ENCODE data around the gene BMERB1.
"Not testable (repeated sequence)": the region's sequence is repeated elsewhere in the genome, so short reads cannot be mapped to it uniquely, and the experiment has no call there.

Gene BMERB1

DNA sequence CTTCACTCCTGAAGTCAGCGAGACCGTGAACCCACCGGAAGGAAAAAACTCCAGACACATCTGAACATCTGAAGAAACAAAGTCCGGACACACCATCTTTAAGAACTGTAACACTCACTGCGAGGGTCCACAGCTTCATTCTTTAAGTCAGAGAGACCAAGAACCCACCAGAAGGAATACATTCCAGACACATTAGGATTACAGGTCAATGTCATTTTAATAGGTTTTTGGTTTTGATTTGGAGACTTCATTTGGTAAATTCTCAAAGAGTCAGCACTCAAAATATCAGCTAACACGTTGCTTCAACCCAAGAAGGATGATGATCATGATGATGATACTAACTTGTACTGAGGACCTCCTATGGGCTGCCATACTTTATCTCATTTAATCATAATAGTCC lies 7.6 kb upstream of the BMERB1 start:
- DNase-seq = no peak

DNA sequence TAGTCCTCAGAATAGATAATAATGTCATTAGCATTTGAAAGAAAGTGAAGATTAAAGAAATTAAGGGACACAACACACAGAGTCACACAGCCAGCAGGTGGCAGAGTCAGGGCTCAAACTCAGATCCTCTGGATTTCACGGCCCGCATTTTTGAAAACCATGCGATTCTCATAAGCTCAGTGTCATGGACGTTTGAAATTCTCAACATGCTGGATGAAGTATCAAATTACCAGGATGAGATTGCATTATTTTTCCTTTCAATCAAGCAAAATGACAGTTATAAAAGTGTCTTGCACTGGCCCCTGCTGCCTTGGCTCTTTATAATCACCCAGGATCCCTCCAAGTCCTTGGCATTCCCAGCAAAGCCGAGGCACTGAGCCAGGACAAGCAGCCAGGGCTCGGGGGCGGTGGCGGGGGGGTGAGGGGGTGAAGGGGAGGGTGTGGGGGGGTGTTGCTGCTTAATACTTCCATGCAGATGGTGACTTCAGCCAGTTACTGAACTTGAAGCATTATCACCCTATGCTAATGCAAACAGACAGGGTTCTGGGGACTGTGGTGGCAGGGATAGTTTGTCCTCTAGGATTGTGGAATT lies 6.6 kb upstream of the BMERB1 start:
- DNase-seq = peak; percentile 84

DNA sequence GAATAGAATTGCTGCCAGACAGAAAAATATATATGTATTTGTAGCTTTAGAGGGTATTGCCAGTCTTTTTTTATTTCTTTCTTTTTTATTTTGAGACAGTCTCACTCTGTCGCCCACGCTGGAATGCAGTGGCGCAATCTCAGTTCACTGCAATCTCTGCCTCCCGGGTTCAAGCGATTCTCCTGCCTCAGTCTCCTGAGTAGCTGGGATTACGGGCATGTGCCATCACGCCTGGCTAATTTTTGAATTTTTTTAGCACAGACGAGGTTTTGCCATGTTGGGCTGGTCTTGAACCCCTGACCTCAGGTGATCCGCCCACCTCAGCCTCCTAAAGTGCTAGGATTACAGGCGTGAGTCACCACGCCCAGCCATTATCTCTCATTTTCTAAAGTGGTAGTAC lies 3.5 kb upstream of the BMERB1 start:
- DNase-seq = not testable (repeated sequence)

DNA sequence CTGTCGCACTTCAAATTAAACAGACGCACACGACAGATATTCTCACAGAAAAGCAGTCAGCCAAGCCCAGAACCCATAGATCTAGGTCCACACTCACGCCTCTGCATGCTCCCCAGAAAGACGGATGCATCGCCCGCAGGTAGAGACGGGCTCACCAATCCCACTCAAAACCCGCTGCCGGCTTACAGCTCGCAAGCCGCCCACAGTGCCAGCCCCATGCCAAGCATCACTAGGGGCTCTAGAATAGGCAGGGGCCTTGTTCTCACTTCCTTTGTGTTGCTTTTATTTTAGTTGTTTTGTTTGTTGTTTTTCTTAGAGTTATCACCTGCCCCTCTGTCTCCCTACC lies 336 bp upstream of the BMERB1 start:
- no peak for DNase-seq

DNA sequence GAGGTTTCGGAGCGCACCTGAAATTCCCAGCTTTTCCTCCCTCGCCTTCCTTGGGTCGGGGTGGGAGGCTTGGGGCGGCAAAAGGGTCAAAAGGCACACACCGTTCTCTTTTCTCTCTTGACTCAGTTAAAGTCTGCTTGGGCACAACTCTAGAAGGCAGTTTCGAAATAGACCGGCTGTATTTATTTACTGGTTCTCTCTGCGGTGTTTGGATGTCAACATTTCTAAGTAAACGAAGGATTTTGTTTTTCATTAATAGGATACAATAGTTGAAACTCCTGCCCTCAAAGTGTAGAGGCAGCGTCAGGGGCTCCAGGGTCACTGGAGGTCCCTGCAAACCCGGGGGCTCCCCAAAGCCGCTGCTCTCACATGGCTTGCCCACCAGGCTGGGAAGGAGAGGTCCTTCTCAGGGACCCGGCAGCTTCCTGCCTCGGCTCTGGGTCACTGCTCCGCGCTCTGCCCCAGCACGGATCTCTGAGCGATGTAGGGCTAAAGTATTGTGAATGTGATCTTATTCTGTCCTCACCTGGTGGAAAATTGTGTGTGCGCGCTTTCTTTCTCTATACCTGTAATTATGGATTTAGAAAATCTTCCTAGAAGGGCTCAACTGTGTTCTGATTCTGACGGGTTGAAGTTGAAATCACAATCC lies 952 bp downstream of the BMERB1 start:
- DNase-seq = peak; percentile 50

DNA sequence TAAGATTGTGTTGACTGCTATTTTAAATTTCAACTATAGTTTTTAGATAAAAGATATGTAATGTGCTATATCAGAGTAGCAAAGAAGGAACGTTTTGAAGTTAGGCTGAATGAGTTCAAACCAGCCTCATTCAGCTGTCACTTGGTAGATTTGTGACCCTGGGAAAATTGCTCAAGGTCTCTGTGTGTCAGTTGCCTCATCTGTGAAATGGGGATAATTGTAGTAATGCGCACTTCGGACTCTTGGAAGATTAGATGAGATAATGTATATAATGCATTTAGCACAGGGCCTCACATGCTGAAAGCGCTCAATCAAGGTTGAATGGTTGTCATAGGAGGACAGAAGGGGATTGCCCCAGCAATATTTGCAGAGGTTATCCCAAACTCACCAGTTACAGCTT lies 4.7 kb downstream of the BMERB1 start:
- DNase-seq = no peak

DNA sequence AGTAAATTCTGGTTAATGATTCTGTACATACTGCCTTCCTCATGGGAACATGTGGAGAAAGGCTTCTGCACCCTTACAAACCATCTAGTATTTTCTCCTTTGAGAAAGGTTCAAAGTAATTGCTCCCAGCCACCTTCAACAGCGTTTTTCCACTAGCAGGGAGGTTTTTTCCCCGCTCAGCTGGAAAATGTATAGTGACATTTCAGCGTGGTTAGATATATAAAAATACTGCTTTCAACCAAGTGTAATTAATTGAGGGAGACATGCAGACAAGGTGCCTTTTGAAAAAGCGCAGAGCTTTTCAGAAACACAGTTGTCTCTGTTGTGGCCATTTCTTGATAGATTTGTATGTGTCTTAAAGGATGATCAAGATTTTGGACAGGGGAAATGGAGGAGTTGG lies 5.1 kb downstream of the BMERB1 start:
- peak; percentile 94 for DNase-seq

DNA sequence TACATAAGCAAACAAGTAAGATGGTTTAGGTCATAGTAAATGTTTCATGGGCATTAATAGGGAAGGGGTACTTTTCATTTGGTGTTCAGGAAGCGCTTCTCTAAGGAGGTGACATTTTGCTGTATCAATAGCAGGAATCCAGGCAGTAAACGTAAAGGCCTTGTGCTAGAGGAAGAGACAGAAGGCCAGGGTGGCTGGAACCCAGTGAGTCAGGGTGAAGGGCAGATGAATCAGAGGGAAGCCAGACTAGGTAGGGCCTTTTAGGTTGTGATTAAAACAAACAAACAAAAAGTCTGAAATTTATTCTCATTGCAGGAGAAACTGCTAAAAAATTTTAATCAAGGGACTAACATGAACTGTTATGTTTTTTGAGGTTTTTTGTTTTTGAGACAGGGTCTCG lies 6.5 kb downstream of the BMERB1 start:
- DNase-seq = no peak

DNA sequence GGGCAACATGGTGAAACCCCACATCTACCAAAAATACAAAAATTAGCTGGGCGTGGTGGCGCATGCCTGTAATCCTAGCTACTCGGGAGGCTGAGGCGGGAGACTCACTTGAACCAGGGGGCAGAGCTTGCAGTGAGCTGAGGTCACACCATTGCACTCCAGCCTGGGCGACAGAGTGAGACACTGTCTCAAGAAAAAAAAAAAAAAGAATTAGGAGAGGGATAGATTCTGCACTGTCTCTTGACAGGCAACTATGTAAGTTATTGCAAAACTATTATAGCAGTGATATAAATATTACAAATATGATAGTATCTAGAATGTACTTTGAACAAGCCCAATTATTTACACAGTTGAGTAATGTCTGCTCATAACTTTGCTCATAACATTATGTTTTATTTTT lies 7.8 kb downstream of the BMERB1 start:
- DNase-seq = not testable (repeated sequence)

DNA sequence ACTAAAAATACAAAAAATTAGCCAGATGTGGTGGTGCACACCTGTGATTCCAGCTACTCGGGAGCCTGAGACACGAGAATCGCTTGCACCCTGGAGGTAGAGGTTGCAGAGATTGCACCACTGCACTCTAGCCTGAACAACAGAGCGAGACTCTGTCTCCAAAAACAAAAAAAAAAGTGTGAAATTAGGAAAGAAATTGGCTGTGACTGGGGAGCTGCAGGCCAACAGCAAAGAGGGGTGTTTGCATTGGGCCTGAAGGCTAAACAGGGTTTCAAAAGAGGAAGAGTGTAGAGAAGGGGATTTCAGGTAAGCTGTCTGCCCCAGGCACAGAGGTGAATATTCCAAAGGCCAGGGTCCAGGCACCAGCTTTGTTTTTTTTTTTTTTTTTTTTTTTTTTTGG lies 9.4 kb downstream of the BMERB1 start:
- DNase-seq = no peak

DNA sequence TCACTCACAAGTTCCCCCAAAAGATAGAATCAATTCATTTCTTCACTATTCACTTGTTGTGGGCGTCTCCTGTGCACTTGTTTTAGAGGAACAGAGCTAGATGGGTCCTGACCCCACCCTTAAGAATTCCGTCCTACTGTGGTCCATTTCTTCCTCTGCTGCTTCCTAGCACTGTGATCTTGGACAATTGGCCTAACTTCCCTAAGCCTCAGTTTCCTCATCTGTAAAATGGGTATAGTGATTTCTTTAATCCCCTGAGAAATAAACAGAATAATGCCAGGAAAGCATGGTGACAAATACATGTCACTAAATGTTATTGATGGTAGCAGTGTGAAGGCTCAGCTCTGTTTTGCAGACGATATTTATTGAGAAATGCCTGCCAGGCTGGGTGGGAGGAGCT lies 9.9 kb downstream of the BMERB1 start:
- DNase-seq = peak; percentile 17

DNA sequence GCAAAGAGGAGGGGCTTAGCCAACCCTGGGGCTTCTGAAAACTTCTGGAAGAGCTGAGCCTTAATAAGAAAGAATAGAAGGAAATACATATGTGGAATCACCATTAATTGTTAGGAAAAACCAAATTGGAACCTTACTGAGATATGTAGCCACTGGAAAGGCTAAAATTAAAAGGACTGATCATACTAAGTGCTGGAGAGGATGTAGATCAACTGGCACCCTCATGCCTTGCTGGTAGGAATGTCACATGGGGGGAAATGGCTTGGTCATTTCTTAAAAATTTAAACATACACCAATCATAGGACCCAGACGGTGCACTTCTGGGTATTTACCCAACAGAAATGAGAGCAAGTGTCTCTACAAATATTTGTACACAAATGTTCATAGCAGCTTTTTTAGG lies 11.1 kb downstream of the BMERB1 start:
- no peak for DNase-seq

DNA sequence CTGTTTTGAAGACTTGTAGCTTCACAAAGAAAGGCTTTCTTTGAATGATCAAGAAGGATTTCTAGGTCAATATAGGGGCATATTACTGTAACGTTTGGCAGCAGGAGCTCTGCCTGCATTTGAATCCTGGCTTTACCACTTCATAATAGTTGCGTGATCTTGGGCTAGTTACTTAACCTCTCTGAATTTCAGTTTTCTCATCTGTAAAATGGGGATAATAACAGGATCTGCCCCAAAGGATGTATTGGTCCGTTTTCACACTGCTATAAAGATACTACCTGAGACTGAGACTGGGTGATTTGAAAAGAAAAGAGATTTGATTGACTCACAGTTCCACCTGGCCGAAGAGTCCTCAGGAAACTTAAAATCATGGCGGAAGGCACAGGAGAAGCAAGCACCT lies 12.5 kb downstream of the BMERB1 start:
- DNase-seq = no peak

DNA sequence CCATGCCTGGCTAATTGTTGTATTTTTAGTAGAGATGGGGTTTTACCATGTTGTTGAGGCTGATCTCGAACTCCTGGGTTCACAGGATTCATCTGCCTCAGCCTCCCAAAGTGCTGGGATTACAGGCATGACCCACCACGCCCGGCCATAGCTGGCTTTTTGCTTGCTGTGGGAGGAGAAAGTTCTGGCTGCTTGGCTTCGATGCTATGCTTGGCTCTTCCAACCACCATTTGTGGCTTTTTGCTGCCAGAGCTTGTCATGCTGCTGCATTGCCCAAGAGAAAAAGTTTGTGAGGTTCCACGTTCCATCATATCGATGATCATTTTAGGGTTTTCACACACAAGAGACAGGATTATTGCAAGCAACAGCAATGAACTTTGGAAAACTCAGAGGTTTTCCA lies 16.2 kb downstream of the BMERB1 start:
- no peak for DNase-seq

DNA sequence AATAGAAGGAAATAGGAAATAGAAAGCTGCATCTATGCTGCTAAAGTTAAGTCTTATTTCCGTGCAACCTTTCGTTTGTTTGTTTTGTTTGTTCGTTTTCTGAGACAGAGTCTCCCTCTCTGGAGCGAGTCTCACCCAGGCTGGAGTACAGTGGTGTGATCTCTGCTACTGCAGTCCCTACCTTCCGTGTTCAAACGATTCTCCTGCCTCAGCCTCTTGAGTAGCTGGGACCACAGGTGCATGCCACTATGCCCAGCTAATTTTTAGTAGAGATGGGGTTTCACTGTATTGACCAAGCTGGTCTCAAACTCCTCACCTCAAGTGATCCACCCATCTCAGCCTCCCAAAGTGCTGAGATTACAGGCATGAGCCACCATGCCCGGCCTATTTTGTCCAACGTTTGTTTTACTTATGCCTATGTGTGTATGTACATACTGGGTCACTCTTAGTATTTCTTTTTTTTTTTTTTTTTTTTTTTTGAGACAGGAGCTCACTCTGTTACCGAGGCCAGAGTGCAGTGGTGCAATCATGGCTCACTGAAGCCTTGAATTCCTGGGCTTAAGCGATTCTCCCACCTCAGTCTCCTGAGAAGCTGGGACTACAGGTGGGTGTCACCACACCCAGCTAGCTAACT lies 16.8 kb downstream of the BMERB1 start:
- DNase-seq = no peak

DNA sequence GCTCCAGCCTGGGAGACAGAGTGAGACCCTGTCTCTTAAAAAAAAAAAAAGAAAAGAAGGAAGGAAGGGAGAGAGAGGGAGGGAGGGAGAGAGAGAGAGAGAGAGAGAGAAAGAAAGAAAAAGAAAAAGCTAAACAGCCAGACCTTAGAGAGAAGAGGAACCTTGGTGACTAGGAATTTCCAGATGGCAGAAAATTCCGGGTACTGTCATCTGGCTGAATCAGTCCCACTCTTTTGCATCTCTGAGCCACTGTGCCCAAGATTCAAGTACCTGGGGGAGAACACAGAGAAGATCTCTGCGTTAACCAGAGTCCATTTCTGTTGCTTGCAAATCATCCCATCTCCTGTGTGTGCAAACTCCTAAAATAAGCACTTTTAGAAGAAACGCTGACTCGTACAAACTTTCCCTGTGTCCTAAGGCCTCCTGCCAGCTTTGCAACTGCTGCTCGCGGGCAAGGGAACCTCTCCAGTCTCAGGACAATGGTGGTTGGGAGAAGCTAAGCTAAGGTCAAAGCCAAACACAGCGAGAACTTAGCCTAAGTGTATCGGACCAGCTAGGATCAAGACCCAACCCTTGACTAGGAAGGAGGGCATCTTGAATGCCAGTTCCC lies 18.0 kb downstream of the BMERB1 start:
- no peak for DNase-seq

DNA sequence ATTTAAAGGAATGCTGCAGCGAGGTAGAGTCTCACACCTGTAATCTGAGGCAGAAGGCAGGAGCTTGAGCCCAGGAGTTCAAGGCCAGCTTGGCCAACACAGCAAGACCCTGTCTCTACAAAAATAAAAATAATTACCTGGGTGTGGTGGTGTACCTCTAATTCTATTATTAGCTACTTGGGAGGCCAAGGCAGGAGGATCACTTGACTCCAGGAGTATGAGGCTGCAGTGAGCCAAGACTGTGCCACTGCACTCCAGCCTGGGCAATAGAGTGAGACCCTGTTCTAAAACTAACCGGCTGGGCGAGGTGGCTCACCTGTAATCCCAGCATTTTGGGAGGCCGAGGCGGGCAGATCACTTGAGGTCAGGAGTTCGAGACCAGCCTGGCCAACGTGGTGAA lies 18.9 kb downstream of the BMERB1 start:
- DNase-seq = not testable (repeated sequence)

DNA sequence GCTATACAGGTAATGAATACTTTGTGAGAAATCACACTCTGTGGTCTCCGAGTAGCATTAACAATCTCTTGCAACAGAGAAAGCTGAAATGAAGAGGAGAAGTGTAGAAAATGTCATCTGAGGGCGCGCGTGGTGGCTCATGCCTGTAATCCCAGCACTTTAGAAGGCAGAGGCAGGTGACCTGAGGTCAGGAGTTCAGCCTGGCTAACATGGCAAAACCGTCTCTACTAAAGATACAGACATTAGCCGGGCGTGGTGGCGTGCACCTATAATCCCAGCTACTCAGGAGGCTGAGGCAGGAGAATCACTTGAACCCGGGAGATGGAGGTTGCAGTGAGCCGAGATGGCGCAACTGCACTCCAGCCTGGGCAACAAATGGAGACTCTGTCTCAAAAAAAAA lies 20.5 kb downstream of the BMERB1 start:
- not testable (repeated sequence) for DNase-seq

DNA sequence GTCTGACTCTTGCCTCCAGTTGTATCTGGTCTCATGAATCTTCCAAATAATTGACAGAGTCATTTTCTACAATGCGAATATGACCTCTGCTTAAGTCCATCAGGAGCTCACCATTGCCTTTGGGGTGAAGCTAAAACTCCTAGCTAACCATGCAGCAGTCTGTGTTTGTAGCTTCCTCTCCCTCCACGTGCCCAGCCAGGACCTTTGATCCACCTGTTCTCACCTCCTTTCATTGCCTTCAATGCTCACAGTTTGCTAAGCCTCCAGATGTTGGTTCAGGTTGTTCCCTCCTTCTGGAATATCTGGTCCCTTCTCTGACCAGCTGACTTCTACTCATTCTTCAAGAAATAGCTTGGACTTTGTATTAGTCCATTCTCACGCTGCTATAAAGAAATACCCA lies 23.0 kb downstream of the BMERB1 start:
- DNase-seq = no peak

DNA sequence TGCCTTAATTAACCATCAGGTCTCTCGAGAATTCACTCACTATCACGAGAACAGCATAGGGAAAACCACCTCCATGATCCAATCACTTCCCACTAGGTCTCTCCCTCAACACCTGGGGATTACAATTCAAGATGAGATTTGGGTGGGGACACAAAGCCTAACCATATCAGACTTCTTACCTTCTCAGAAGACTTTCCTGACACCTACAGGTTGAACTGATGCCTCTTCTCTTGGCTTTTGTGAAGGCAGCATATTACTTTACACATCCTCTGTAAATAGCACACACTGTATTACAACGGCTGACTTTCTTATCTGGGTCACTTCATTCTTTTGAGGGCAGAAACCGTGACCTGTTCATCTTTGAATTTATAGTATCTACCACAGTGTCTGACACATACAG lies 23.6 kb downstream of the BMERB1 start:
- DNase-seq = no peak

DNA sequence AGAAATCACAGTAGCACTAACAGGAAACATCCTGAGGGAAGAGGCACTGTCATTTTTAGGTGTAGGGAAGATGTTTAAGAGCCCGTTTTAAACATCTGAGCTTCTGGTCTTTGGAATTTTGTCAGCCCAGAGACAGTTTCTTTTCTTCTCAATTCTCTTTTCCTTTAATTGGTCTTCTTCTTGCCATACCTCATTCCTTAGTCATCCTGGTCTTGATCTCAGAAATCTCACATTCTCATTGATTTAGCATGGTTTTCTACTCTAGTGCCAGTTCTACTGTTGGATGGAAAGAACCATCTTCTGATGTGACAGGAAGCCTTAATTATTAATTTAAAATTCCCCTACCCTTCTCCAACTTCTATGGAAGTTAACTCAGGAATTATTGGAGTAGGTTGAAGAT lies 25.4 kb downstream of the BMERB1 start:
- no peak for DNase-seq

DNA sequence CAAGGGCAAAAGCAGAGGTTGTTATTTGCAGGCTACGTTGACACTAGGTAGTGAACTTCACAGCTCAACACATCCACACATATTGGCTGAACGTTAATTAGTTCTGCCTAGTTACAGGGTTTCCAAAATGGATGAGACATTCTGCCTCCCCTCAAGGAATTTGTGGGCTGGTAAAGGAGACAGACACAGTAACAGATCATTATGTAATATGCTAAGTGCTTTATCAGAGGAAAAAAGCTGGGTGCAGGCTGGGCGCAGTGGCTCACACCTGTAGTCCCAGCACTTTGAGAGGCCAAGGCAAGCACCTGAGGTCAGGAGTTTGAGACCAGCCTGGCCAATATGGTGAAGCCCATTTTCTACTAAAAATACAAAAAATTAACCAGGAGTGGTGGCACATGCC lies 26.2 kb downstream of the BMERB1 start:
- no peak for DNase-seq

DNA sequence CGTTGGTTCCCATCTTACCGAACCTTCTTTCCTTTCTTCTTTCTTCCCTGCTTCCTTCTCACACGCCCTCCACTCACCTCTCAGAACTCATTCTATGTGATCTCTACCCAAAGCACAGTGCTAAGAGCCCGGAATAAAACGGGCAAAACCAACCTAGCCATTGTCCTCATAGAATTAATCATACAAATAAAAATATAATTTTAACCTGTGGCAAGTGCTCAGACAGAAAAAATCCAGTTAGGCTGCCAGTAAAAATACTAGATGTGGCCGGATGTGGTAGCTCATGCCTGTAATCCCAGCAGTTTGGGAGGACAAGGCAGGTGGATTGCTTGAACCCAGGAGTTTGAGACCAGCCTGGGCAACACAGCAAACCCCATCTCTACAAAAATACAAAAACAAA lies 27.0 kb downstream of the BMERB1 start:
- no peak for DNase-seq

DNA sequence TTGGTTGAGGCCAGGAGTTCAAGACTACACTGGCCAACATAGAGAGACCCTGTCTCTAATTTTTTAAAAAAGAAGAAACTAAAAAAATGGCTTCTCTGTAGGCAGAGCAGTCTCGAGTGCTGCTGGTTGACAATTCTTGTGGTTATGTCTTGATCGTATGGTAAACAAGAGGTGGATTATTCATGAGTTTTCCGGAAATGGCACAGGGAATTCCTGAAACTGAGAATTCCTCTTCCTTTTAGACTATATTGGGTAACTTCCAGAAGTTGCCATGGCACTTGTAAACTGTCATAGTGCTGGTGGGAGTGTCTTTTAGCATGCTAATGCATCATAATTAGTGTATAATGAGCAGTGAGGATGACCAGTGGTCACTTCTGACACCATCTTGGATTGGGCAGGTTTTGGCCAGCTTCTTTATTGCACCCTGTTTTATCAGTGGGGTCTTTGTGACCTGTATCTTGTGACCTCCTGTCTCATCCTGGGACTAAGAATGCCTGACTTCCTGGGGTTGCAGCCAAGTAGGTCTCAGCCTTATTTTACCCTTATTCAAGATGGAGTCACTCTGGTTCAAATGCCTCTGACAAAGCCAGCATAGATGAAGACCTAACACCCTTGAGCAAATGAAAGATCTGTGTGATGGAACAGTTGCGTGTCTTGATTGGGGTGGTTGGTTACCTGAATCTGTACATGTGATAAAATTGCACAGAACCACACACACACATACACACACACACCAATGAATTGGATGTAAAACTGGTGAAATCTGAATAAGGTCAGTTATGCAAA lies 30.2 kb downstream of the BMERB1 start:
- no peak for DNase-seq

Data from eye (tissue), 1 donor.